ENCODE data around the gene GALNS.
A peak's percentile ranks its signal among the peaks of the same experiment; 100 is the strongest.

GALNS gene

GRCh38 chr16:88875703-88876234 lies 19.0 kb upstream of the GALNS start:
- DNase-seq (ENCODE audit: low read depth), result no peak

GRCh38 chr16:88874938-88875599 lies 18.3 kb upstream of the GALNS start:
- no peak for DNase-seq (ENCODE audit: low read depth)

GRCh38 chr16:88872650-88873331 lies 16.0 kb upstream of the GALNS start:
- no peak for DNase-seq (ENCODE audit: low read depth)

- no peak for DNase-seq (ENCODE audit: low read depth)
These were observed 15.1 kb upstream of the GALNS start for GRCh38 chr16:88871730-88872416.

GRCh38 chr16:88871349-88871702 lies 14.6 kb upstream of the GALNS start:
- no peak for DNase-seq (ENCODE audit: low read depth)

GRCh38 chr16:88870608-88871348 lies 14.0 kb upstream of the GALNS start:
- no peak for DNase-seq (ENCODE audit: low read depth)

- DNase-seq (ENCODE audit: low read depth), result no peak
These were observed 12.9 kb upstream of the GALNS start for GRCh38 chr16:88869673-88869980.

GRCh38 chr16:88868974-88869672 lies 12.4 kb upstream of the GALNS start:
- DNase-seq (ENCODE audit: low read depth), result no peak

GRCh38 chr16:88867581-88868246 lies 11.0 kb upstream of the GALNS start:
- DNase-seq (ENCODE audit: low read depth), result no peak

GRCh38 chr16:88866151-88866920 lies 9.6 kb upstream of the GALNS start, which contains the start of gene PABPN1L:
PABPN1L (minus strand) TSS chr16:88866660; CDS start chr16:88866606, 54 bp downstream.
- no peak for DNase-seq (ENCODE audit: low read depth)

GRCh38 chr16:88865742-88866141 lies 9.0 kb upstream of the GALNS start:
- no peak for DNase-seq (ENCODE audit: low read depth)

- DNase-seq (ENCODE audit: low read depth), result no peak
These were observed 8.6 kb upstream of the GALNS start for GRCh38 chr16:88865310-88865709.

GRCh38 chr16:88864521-88864920 lies 7.8 kb upstream of the GALNS start:
- DNase-seq (ENCODE audit: low read depth), result no peak

- no peak for DNase-seq (ENCODE audit: low read depth)
These were observed 7.4 kb upstream of the GALNS start for GRCh38 chr16:88864099-88864498.

GRCh38 chr16:88863426-88863825 lies 6.7 kb upstream of the GALNS start:
- no peak for DNase-seq (ENCODE audit: low read depth)

- DNase-seq (ENCODE audit: low read depth), result no peak
These were observed 6.2 kb upstream of the GALNS start for GRCh38 chr16:88862968-88863367.

GRCh38 chr16:88861359-88861758 lies 4.6 kb upstream of the GALNS start:
- DNase-seq (ENCODE audit: low read depth), result no peak

GRCh38 chr16:88859381-88860091 lies 2.8 kb upstream of the GALNS start:
- DNase-seq (ENCODE audit: low read depth), result no peak

- DNase-seq (ENCODE audit: low read depth), result peak; percentile 70
These were observed 1.1 kb upstream of the GALNS start for GRCh38 chr16:88857728-88858339.

Measured in fibroblast of gingiva (primary cell).